Epithelial cell of proximal tubule (primary cell): ENCODE measurements around the gene RNF7. TPM values are rescaled to one million over a fixed set of nuclear protein-coding genes. Genes with fewer than 3 reads are reported as not detected.

ENCODE experiments used
- DNase-seq: peaks from one replicate; pipeline ENCODE4 v3.0.0-alpha.2; 2011; ENCODE audit warnings: low read depth
- H3K4me3 ChIP-seq: 2 replicates; pipeline ENCODE4 v1.5.1; 2011; ENCODE audit warnings: low read depth, mild to moderate bottlenecking, low read length
- CTCF ChIP-seq: conservative IDR thresholded peaks from 2 replicates; pipeline ENCODE4 v1.5.1; 2012; ENCODE audit warnings: low read depth, mild to moderate bottlenecking, low read length
- total RNA-seq: library from RNA; depleted of rRNA; stranded (reverse); fragments of >200 nt; gene quantifications from 2 replicates; pipeline ENCODE4 v1.2.3, GENCODE V29; 2015

Gene RNF7
- total RNA-seq, 1 donor from 2014 or later: 115 TPM

- no peak for TF ChIP-seq CTCF
- DNase-seq: no peak
- no peak overlapping the region for H3K4me3 ChIP-seq
Observed at GRCh38 chr3:141789281-141789680, 51.2 kb downstream of the RNF7 start.

- TF ChIP-seq CTCF: no peak
- H3K4me3 ChIP-seq: no peak overlapping the region
- DNase-seq: no peak
Observed at GRCh38 chr3:141790171-141790570, 52.1 kb downstream of the RNF7 start.

- H3K4me3 ChIP-seq: no peak overlapping the region
- no peak for TF ChIP-seq CTCF
- DNase-seq: no peak
Observed at GRCh38 chr3:141792495-141792894, 54.4 kb downstream of the RNF7 start.

- no peak for DNase-seq
- H3K4me3 ChIP-seq: no peak overlapping the region
- TF ChIP-seq CTCF: no peak
Observed at GRCh38 chr3:141793476-141794260, 55.6 kb downstream of the RNF7 start.

GRCh38 chr3:141795276-141795675 lies 57.2 kb downstream of the RNF7 start:
- no peak for TF ChIP-seq CTCF
- no peak overlapping the region for H3K4me3 ChIP-seq
- DNase-seq: no peak

GRCh38 chr3:141795741-141796080 lies 57.6 kb downstream of the RNF7 start:
- no peak for DNase-seq
- H3K4me3 ChIP-seq: no peak overlapping the region
- TF ChIP-seq CTCF: no peak
